GM10266 (cell line): ENCODE results near the gene VWA5B1.

Experiments
- DNase-seq: peaks from one replicate; pipeline ENCODE4 v3.0.0; 2012; ENCODE audit errors: extremely low spot score
- TF ChIP-seq, protein P1 (sequence below): IDR thresholded peaks from 2 replicates; pipeline ENCODE4 v1.5.1; 2012; ENCODE audit warnings: mild to moderate bottlenecking, low read depth; ENCODE audit not compliant: control insufficient read depth, insufficient read depth; ENCODE audit errors: missing control alignments

VWA5B1 gene

GRCh38 chr1:20368866-20369470, 78.3 kb downstream of the VWA5B1 start:
- DNase-seq, result no peak
- TF ChIP-seq, protein P1, sequence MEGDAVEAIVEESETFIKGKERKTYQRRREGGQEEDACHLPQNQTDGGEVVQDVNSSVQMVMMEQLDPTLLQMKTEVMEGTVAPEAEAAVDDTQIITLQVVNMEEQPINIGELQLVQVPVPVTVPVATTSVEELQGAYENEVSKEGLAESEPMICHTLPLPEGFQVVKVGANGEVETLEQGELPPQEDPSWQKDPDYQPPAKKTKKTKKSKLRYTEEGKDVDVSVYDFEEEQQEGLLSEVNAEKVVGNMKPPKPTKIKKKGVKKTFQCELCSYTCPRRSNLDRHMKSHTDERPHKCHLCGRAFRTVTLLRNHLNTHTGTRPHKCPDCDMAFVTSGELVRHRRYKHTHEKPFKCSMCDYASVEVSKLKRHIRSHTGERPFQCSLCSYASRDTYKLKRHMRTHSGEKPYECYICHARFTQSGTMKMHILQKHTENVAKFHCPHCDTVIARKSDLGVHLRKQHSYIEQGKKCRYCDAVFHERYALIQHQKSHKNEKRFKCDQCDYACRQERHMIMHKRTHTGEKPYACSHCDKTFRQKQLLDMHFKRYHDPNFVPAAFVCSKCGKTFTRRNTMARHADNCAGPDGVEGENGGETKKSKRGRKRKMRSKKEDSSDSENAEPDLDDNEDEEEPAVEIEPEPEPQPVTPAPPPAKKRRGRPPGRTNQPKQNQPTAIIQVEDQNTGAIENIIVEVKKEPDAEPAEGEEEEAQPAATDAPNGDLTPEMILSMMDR, result no peak

- TF ChIP-seq, protein P1, result no peak
- DNase-seq, result no peak
These were observed 80.0 kb downstream of the VWA5B1 start for GRCh38 chr1:20370698-20371097.

DNA sequence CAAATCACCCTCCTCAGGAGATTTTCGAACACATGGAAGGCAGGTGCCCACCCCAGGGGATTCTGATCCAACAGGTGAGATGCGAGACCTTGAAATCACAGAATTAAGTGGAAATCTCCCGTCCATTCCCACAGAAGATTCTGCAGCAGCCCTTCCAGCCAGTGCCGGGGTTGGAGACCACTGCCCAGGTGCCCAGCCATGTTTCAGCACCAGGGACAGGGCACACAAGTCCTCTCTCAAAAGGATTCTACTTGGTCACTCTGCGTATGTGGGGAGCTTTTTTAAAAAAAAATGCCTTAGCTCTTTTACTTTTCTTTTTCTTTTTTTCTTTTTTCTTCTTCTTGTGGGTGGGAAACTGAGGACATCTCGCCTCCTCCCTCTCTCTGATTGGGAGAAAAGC, 80.7 kb downstream of the VWA5B1 start:
- TF ChIP-seq, protein P1, result no peak
- DNase-seq, result no peak

DNA sequence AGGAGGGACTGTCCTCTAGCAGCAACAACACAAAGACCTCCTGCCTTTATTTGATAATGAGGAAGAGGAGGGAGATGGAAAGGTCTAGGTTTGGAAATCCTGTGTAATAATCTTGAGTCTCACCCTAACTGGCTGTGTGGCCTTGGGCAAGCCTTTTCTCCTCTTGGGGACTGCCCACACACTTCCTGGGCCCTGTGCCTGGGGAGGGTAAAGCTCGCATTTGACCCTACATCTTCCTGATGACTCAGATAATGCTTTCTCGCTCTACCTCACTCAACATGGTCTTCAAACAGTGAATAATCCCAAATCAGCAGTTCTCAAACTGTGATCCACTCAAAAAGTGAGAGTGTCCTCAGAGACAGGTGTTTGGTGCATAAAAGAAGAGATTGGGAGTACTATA, 81.2 kb downstream of the VWA5B1 start:
- TF ChIP-seq, protein P1, result no peak
- no peak for DNase-seq

- no peak for DNase-seq
- TF ChIP-seq, protein P1, result no peak
These were observed 82.0 kb downstream of the VWA5B1 start for GRCh38 chr1:20372676-20373075.

- no peak for DNase-seq
These were observed 82.6 kb downstream of the VWA5B1 start for GRCh38 chr1:20373286-20373685.

DNA sequence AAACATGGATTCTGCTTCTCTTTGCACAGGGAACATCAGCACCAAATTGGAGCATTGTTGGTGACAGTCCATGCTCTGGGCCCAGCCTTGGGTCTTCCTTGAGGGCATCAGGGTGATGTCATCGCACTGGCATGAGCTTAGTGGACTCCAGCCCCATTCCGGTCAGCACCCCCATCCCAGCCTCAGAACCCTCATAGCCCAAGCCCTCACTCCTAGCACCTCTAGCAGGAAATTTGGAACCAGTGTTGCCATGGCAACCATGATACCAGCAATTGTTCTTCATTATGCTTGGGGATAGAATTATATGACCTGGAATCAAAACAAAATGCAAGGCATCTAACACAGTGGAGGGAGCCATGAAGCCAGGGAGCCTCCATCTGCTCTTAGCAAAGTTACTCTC, 83.1 kb downstream of the VWA5B1 start:
- TF ChIP-seq, protein P1, result no peak
- DNase-seq, result no peak

More at GRCh38 chr1:20373286-20373685, 82.6 kb downstream of the VWA5B1 start:
- TF ChIP-seq, protein P1, result no peak
